Endodermal cell (in vitro differentiated cells): ENCODE measurements around the gene SNRPD2. TPM values are rescaled to one million over a fixed set of nuclear protein-coding genes. Genes with fewer than 3 reads are reported as not detected.

Experiments
- DNase-seq: peaks from one replicate; pipeline ENCODE4 v3.0.0-alpha.2; 2017
- H3K27ac ChIP-seq: 2 replicates; pipeline ENCODE4 v1.5.1; 2013; ENCODE audit warnings: mild to moderate bottlenecking, low read depth, low read length, moderate library complexity
- H3K27me3 ChIP-seq: 2 replicates; pipeline ENCODE4 v1.6.1; 2013; ENCODE audit warnings: mild to moderate bottlenecking, low read length, moderate library complexity; ENCODE audit not compliant: insufficient read depth, control insufficient read depth, poor library complexity, severe bottlenecking
- H3K36me3 ChIP-seq: 2 replicates; pipeline ENCODE4 v1.7.0; 2013; ENCODE audit warnings: mild to moderate bottlenecking, low read length, moderate library complexity; ENCODE audit not compliant: control insufficient read depth, insufficient read depth
- H3K4me1 ChIP-seq: one replicate; pipeline ENCODE4 v1.7.0; 2013; ENCODE audit warnings: low read length; ENCODE audit not compliant: control insufficient read depth, insufficient read depth
- H3K4me3 ChIP-seq: 2 replicates; pipeline ENCODE4 v1.5.1; 2013; ENCODE audit warnings: mild to moderate bottlenecking, low read length, moderate library complexity
- H3K9ac ChIP-seq: 2 replicates; pipeline ENCODE4 v1.6.1; 2013; ENCODE audit warnings: mild to moderate bottlenecking, low read length, moderate library complexity; ENCODE audit not compliant: poor library complexity, severe bottlenecking; ENCODE audit errors: extremely low read depth
- H3K9me3 ChIP-seq: 2 replicates; pipeline ENCODE4 v1.6.1; 2013; ENCODE audit warnings: mild to moderate bottlenecking, low read length, moderate library complexity; ENCODE audit not compliant: control insufficient read depth
- H3K27ac Mint-ChIP-seq: 2 replicates; pipeline ENCODE4 v1.8.0; 2020; ENCODE audit warnings: mixed read lengths
- H3K27me3 Mint-ChIP-seq: 2 replicates; pipeline ENCODE4 v1.8.0; 2021; ENCODE audit warnings: mild to moderate bottlenecking, mixed read lengths; ENCODE audit not compliant: insufficient read depth
- H3K36me3 Mint-ChIP-seq: 2 replicates; pipeline ENCODE4 v1.8.0; 2020; ENCODE audit warnings: low read depth, mixed read lengths
- H3K4me1 Mint-ChIP-seq: 2 replicates; pipeline ENCODE4 v1.8.0; 2020; ENCODE audit warnings: mixed read lengths
- H3K4me3 Mint-ChIP-seq: 2 replicates; pipeline ENCODE4 v1.8.0; 2020; ENCODE audit warnings: mild to moderate bottlenecking, moderate library complexity, mixed read lengths
- H3K9me3 Mint-ChIP-seq: 2 replicates; pipeline ENCODE4 v1.8.0; 2020; ENCODE audit warnings: mild to moderate bottlenecking, mixed read lengths
- WGBS, 2 experiments: methylation state at CpG; one replicate each; pipeline versions ENCODE4 v1.1.5 to v1.1.7; 2013; ENCODE audit warnings: missing lambda C conversion rate in 2 of 2, mixed read lengths in 1 of 2; ENCODE audit not compliant: insufficient coverage in 1 of 2, insufficient read length in 1 of 2; 5-methylcytosine and 5-hydroxymethylcytosine counted together
- total RNA-seq, 2 donors: library from RNA; stranded (reverse); fragmentation: NEBNext Ultra II Directional in 1 of 2; extraction: Animal tissue kit (Norgen Biotek cat#: 25700) in 1 of 2; gene quantifications; 2 replicates in 1 of 2; 3 replicates in 1 of 2; pipeline ENCODE4 v1.2.1, GENCODE V29; 2021
- TF ChIP-seq, protein P1 (sequence below): fragments of 200-600 bp; sonication (generic); conservative IDR thresholded peaks from 2 replicates; pipeline ENCODE4 v1.5.0; 2021; ENCODE audit warnings: antibody characterized with exemption, mild to moderate bottlenecking

Gene SNRPD2
- total RNA-seq, 2 donors from 2014 or later: 644 to 654 TPM

DNA sequence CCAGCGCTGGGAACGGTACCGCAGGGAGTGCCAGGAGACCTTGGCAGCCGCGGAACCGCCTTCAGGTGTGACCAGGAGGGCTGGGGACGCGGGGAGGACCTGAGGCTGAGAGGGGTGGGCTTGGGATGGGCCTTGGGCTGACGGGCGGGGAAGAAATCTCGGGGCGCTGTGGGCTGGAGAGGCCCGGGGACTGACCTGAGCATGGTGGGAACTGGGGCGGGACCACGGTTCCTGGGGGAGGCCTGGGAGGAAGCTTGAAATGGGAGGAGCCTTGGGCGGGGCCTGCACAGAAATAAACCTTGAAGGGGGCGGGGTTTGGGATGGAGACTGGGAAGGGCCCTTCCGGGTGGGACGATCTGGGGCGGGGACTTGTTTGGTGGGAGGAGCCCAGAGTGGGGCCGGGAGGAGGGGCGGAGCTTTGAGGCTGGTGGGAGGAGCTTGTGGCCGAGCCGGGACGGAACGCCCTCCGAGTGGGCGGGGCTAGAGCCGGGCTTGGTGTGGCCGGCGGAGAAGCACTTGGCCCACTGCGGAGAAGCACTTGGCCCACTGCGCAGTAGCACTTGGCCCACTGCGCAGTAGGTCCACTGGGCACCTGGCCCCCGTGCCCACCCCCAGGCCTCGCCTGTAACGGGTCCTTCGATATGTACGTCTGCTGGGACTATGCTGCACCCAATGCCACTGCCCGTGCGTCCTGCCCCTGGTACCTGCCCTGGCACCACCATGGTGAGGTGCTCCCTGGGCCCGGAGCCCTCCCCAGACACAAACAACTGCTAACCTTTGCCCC, 20.9 kb downstream of the SNRPD2 start:
- Mint-ChIP-seq H3K4me3 (peak overlapping the region; percentile 55), H3K27me3 (peaks cover 62% of the 10 kb centered on the region), H3K9me3 (no peaks in the 10 kb centered on the region), H3K36me3 (no peaks in the 10 kb centered on the region), H3K4me1 (peaks cover 11% of the 10 kb centered on the region), H3K27ac (peak overlapping the region; percentile 82)
- Histone ChIP-seq H3K27ac (no peak overlapping the region), H3K4me3 (peak overlapping the region; percentile 82), H3K9me3 (no peaks in the 10 kb centered on the region), H3K4me1 (no peaks in the 10 kb centered on the region), H3K36me3 (no peaks in the 10 kb centered on the region), H3K9ac (peak overlapping the region; percentile 20), H3K27me3 (no peaks in the 10 kb centered on the region)
- WGBS, 2 experiments: 23 to 63% methylated on average over 9 to 42 of the region's 42 CpGs
- TF ChIP-seq, protein P1, sequence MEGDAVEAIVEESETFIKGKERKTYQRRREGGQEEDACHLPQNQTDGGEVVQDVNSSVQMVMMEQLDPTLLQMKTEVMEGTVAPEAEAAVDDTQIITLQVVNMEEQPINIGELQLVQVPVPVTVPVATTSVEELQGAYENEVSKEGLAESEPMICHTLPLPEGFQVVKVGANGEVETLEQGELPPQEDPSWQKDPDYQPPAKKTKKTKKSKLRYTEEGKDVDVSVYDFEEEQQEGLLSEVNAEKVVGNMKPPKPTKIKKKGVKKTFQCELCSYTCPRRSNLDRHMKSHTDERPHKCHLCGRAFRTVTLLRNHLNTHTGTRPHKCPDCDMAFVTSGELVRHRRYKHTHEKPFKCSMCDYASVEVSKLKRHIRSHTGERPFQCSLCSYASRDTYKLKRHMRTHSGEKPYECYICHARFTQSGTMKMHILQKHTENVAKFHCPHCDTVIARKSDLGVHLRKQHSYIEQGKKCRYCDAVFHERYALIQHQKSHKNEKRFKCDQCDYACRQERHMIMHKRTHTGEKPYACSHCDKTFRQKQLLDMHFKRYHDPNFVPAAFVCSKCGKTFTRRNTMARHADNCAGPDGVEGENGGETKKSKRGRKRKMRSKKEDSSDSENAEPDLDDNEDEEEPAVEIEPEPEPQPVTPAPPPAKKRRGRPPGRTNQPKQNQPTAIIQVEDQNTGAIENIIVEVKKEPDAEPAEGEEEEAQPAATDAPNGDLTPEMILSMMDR: no peak
- DNase-seq: peak; percentile 99

- Histone ChIP-seq H3K27me3 (no peaks in the 10 kb centered on the region), H3K4me1 (no peaks in the 10 kb centered on the region), H3K9me3 (no peaks in the 10 kb centered on the region), H3K4me3 (peak overlapping the region; percentile 82), H3K36me3 (no peaks in the 10 kb centered on the region), H3K9ac (peak overlapping the region; percentile 16), H3K27ac (no peak overlapping the region)
- H3K27me3 Mint-ChIP-seq: peaks cover 49% of the 10 kb centered on the region
- WGBS, 2 experiments: 3% methylated on average over 9 to 19 of the region's 19 CpGs
- peak overlapping the region; percentile 55 for H3K4me3 Mint-ChIP-seq
- peak overlapping the region; percentile 11 for H3K27ac Mint-ChIP-seq
- no peak for DNase-seq
- H3K36me3 Mint-ChIP-seq: no peaks in the 10 kb centered on the region
- TF ChIP-seq, protein P1: no peak
- H3K9me3 Mint-ChIP-seq: no peaks in the 10 kb centered on the region
- peaks cover 11% of the 10 kb centered on the region for H3K4me1 Mint-ChIP-seq
Measured at GRCh38 chr19:45668342-45668871, 23.3 kb downstream of the SNRPD2 start.

DNA sequence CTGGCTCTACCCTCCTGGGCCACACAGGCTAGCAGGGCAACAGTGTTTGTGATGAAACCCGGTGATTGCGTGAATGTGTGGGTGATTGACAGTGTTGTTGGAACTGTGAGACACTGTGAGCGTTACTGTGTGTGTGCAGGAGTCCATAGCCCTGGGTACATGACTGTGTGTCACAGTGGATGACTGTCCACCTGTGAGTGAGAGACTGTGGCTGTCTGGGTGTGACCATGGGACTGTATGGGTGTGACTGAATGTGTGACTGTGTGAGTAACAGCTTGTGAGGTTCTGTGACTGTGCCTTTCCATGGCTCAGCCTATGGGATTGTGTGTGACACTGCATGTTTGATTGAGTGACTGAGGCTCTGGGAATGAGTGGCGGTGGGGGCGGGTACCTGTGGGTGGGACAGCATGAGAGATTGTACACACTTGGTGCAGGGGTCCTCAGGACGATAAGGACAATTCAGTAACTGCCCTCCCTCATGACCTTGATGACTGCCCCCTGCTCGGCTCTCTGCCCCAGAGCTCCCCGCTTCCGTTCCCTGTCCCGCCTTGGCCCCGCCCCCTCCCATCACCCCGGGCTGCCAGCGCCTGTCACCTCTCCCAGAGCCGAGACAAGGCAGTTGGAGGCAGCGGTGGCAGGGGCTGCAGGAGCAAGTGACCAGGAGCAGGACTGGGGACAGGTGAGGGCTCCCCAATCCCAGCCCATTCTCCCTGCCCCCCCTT, 24.0 kb downstream of the SNRPD2 start, which contains the start of gene GIPR:
Gene GIPR (plus strand): TSS at position 602 of the 722 bp plus-strand sequence. CDS start 1,300 bp downstream, outside the sequence.
- H3K9ac ChIP-seq: peak within 1 kb of the TSS; percentile 16
- Mint-ChIP-seq H3K27me3 (peaks cover 47% of the 10 kb centered on the region), H3K27ac (peak within 1 kb of the TSS; percentile 90), H3K9me3 (no peaks in the 10 kb centered on the region), H3K4me3 (peak within 1 kb of the TSS; percentile 55), H3K36me3 (no peaks in the 10 kb centered on the region), H3K4me1 (peaks cover 11% of the 10 kb centered on the region)
- no peaks in the 10 kb centered on the region for H3K27me3 ChIP-seq
- TF ChIP-seq, protein P1: no peak
- H3K9me3 ChIP-seq: no peaks in the 10 kb centered on the region
- no peaks in the 10 kb centered on the region for H3K4me1 ChIP-seq
- WGBS, 2 experiments: 7 to 21% methylated on average over 4 to 15 of the region's 15 CpGs
- peak within 1 kb of the TSS; percentile 82 for H3K4me3 ChIP-seq
- peak; percentile 94 for DNase-seq
- H3K36me3 ChIP-seq: no peaks in the 10 kb centered on the region
- H3K27ac ChIP-seq: no peak within 1 kb of the TSS
